Mononuclear cell (primary cell): ENCODE data around the gene CNOT4. TPM values are rescaled to one million over a fixed set of nuclear protein-coding genes. Genes with fewer than 3 reads are reported as not detected.
"Not testable (repeated sequence)": the region's sequence is repeated elsewhere in the genome, so short reads cannot be mapped to it uniquely, and the experiment has no call there.

Source experiments
- H3K27me3 ChIP-seq: 2 replicates; pipeline ENCODE4 v1.6.0; 2011; ENCODE audit warnings: low read length, control low read depth; ENCODE audit not compliant: insufficient read depth
- H3K4me1 ChIP-seq: 2 replicates; pipeline ENCODE4 v1.5.1; 2011; ENCODE audit warnings: mild to moderate bottlenecking, low read length, control low read depth; ENCODE audit not compliant: insufficient read depth
- H3K4me3 ChIP-seq: 2 replicates; pipeline ENCODE4 v1.5.1; 2011; ENCODE audit warnings: mild to moderate bottlenecking, low read length, moderate library complexity
- H3K9me3 ChIP-seq: 2 replicates; pipeline ENCODE4 v1.5.1; 2011; ENCODE audit warnings: low read depth, mild to moderate bottlenecking, control low read depth, low read length
- total RNA-seq: library from RNA; depleted of rRNA; stranded (reverse); fragments of >200 nt; gene quantifications from one replicate; pipeline ENCODE4 v1.2.3, GENCODE V29; 2012

Gene CNOT4
- total RNA-seq, 1 donor = 19.8 TPM

DNA sequence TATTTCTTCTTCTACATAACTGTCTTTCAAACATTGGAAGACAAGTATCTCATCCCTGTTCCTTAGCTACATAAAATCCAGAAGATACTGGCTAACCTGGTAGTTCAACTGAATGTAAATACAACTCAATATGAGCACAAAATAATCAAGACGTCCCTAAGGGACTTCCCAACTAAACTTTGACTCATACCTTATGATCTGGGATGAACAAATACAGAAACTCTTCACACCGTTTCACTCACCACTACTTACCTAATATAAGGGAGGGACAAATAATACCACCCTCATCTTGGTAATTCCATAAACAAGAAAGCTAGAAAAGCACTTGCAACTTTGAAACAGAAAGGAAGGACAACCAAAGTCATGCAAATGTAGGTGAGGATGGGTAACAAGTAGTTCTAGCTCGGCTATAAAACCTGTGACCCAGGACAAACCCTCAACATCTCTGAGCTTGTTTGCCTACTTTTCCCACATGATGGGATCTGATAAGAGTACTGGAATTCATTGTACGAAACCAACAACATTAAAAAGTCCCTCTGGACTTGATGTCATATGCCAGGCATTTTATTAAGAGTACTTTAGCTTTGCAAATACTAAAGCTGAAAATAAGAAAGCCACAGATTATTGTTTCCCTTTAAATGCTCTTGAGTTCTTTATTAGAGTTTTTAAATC is 154.4 kb downstream of the CNOT4 start:
- Histone ChIP-seq H3K4me3 (no peak overlapping the region), H3K27me3 (no peaks in the 10 kb centered on the region), H3K4me1 (no peaks in the 10 kb centered on the region), H3K9me3 (no peaks in the 10 kb centered on the region)

DNA sequence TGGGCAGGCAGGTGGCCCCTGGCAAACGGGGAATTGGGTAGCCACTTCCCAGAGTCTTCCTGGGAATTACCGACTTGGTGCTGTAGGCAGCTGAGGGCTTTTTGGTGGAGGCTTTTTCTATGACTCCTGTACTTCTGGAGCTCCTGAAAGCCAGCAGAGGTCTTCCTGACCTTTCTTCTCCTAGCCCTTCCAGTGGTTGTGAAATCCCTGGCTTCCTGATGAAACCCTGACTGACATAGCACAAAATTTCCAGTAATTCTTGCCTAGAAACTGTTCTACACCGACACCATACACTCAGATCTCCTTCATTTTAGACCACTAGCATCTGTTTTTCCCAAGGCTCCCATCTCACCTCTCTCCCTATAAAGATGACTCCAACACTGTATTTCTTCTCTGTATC is 156.1 kb downstream of the CNOT4 start:
- Histone ChIP-seq H3K9me3 (no peaks in the 10 kb centered on the region), H3K4me1 (no peaks in the 10 kb centered on the region), H3K4me3 (no peak overlapping the region), H3K27me3 (no peaks in the 10 kb centered on the region)

DNA sequence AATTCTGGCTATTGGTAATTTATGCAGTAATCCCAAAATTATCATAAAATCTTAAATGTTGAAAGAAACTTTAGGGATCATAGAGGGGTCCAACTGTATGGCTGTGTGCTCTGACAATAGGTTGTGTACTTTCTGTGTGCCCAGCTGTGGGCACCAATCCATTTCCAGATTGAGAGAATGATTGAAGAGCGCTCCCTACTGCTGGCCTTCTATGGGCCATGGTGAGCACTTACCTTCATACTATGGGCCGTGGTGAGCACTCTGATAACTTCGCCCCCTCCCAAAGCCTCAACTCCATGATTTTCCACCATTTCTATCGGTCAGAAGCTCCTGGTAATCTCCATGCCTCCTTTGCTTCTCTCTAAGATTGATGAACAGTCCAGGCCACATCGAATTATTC is 157.6 kb downstream of the CNOT4 start:
- Histone ChIP-seq H3K27me3 (no peaks in the 10 kb centered on the region), H3K4me1 (no peaks in the 10 kb centered on the region), H3K4me3 (no peak overlapping the region), H3K9me3 (no peaks in the 10 kb centered on the region)

DNA sequence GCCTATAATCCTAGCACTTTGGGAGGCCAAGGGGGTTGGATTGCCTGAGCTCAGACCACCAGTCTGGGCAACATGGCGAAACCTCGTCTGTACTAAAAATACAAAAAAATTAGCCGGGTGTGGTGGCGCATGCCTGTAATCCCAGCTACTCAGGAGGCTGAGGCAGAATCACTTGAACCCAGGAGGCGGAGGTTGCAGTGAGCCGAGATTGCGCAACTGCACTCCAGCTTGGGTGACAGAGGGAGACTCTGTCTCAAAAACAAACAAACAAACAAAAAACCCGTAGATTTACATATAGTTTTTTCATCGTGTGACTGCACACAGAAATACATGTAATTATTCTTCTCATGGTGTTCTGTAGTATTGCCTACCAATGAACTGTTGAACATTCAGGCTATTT is 158.8 kb downstream of the CNOT4 start:
- not testable (repeated sequence) for H3K9me3 ChIP-seq, H3K27me3 ChIP-seq, H3K4me3 ChIP-seq, H3K4me1 ChIP-seq

DNA sequence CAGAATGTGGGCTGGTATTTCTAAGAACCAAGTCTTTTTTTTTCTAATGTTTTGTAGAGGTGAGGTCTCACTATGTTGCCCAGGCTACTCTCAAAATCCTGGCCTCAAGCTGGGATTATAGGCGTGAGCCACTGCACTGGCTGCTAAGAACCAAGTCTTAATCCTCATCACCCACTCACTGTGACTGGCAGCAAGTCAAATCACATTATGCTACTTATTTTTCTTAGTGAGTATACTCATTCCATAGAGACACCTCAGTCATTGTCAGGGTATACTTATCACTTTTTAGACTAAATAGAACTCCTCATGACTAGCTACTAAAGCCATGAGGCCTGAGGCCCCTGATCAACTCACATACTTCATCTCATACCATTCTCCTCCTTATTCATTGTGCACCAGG is 160.2 kb downstream of the CNOT4 start:
- Histone ChIP-seq H3K4me3 (no peak overlapping the region), H3K27me3 (no peaks in the 10 kb centered on the region), H3K9me3 (no peaks in the 10 kb centered on the region), H3K4me1 (no peaks in the 10 kb centered on the region)

DNA sequence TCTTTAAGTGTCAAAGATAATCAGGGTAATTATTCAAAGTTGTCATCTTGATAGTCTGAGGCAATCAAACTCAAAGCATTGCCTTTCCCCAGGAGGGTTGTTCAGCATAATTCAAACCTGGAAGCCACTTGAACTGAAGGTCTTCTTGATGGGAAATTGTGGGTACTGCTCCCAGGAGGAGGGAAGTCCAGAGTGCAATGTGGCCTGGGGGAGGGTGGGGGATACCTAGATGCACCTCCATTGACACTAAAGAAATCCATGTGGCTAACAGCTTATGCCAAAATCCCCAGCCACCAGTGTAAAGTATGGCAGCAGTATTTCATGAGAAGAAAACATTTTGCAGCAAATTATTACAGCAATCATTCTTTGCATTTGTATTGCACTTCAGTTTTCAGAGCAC is 161.4 kb downstream of the CNOT4 start:
- no peak overlapping the region for H3K4me3 ChIP-seq
- H3K9me3 ChIP-seq = no peaks in the 10 kb centered on the region
- H3K4me1 ChIP-seq = no peaks in the 10 kb centered on the region
- H3K27me3 ChIP-seq = no peaks in the 10 kb centered on the region

DNA sequence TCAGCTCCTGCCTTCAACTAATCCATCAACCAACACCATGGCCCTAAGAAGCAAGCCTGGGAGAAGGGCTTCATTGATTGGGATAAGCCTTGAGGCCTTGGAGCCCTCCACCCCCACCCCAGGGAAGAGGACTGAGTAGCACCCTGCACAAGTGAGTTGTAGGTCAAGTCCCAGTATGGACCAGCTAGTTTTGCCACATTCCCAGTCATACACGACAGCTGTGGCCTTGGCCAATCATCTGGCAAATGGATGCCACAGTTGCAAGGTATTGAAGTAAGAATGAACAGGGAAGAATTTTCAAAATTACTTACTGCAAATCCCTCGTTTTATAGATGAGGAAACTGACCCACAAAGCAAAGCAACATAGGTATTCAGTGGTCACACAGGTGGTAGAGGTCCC is 166.5 kb downstream of the CNOT4 start:
- Histone ChIP-seq H3K4me1 (no peaks in the 10 kb centered on the region), H3K4me3 (no peak overlapping the region), H3K27me3 (no peaks in the 10 kb centered on the region), H3K9me3 (no peaks in the 10 kb centered on the region)

DNA sequence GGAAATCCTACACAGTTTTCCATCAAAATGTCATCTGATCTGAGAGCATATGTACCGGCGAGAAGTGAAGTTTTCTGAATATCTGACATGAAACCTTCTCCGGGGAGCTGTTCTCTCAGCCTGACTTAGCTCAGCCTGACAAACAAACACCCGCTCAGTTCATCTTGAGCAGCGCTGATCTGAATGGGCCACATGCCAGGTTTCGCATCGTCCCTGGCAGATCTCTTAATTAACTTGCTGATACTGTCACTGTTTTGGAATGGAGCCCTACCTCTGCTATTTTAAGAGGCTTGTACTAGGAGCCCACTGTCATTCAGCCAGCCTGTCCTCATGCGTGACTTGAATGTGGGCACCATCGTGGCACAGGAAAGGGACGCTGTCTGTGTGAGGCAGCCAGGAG is 167.0 kb downstream of the CNOT4 start:
- no peaks in the 10 kb centered on the region for H3K9me3 ChIP-seq
- H3K4me3 ChIP-seq = no peak overlapping the region
- no peaks in the 10 kb centered on the region for H3K27me3 ChIP-seq
- no peaks in the 10 kb centered on the region for H3K4me1 ChIP-seq

DNA sequence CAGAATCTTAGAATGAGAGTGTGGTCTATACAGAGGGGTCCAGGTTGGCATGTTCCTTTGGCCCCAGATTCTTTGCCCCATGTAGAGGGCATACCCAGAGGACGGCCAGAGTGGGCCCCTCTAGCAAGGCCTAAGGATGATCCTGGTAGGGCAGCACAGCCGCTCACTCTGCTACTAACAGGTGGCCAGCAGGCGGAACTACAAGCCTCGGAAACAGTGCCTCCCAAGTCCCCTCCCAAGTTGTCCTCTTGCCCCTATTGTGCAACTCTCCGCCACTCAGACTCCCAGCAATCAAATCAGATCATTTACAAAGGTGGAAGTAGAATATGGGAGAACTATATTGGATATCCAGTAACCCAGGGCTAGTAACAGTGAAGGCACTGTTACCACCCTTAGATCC is 168.9 kb downstream of the CNOT4 start:
- H3K9me3 ChIP-seq = no peaks in the 10 kb centered on the region
- no peaks in the 10 kb centered on the region for H3K27me3 ChIP-seq
- no peak overlapping the region for H3K4me3 ChIP-seq
- no peaks in the 10 kb centered on the region for H3K4me1 ChIP-seq

DNA sequence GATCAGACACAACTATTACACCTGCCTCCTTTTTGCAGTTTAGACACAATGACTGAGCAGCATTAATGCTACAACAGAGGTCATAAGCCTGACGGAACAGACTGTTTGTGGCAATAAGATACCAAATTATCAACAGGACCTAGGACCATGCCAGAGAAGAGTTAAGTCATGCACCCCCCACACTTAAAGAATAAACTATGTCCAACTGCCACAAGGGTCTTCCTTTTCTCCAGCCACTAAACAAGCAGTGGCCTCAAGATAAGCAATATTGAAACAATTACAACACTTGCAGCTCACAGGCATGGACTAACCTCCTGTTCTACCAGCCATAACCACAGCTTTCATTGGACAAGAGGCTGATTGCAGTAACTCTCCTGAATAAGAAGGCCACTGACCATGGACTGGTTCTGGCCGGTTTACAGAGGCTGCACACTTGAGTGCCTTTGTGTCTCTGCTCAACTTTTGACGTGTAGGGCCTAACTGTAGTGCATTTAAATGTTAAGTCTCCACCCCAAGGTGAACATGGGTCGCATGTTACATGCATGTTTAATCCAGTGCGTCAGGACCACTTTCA is 171.8 kb downstream of the CNOT4 start:
- no peak overlapping the region for H3K4me3 ChIP-seq
- no peaks in the 10 kb centered on the region for H3K9me3 ChIP-seq
- H3K27me3 ChIP-seq = no peaks in the 10 kb centered on the region
- H3K4me1 ChIP-seq = no peaks in the 10 kb centered on the region

DNA sequence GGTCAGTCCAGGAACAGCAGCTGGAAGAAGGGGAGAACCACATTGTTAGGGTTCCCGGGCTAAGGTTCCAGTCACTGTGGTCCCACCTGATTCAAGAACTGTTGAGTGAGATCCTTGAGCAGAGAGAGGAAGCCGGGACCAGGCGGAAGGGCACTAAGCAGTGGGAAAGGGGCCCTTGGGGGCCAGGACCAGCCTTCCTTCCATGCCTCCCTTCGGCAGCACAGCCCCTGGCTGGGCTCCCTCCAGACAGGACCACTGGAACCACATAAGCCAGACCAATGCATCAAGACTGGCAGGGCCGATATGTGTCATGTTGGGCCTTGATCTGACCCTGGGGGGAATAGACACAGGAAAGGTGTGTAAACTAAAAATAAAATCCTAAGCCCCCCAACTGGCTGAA is 172.4 kb downstream of the CNOT4 start:
- Histone ChIP-seq H3K4me3 (no peak overlapping the region), H3K9me3 (no peaks in the 10 kb centered on the region), H3K27me3 (no peaks in the 10 kb centered on the region), H3K4me1 (no peaks in the 10 kb centered on the region)

DNA sequence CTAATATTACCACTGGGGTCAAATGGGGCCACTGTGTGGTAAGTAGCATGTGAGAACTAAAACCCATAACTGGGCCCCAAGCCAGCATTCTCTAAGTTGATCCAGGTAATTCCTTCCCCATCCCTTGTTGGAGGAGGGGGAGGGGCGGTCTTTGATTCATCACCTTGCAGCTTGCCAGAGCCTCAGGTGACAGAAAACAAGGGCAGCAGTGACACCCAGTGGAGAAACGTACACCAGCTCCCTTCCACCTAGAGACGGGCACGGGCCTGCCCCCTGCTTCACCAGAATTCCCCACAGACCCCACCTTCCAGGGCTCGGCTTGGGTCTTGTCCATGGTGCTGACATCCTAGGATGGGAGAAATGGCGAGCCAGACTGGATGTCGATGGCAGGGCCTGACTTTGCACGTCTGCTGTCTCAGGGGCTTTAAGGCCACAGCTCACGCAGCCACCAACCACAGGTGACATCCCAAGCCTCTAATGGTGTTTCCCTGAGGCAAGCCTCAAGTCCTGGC is 174.2 kb downstream of the CNOT4 start:
- Histone ChIP-seq H3K27me3 (no peaks in the 10 kb centered on the region), H3K4me1 (no peaks in the 10 kb centered on the region), H3K9me3 (no peaks in the 10 kb centered on the region), H3K4me3 (no peak overlapping the region)

DNA sequence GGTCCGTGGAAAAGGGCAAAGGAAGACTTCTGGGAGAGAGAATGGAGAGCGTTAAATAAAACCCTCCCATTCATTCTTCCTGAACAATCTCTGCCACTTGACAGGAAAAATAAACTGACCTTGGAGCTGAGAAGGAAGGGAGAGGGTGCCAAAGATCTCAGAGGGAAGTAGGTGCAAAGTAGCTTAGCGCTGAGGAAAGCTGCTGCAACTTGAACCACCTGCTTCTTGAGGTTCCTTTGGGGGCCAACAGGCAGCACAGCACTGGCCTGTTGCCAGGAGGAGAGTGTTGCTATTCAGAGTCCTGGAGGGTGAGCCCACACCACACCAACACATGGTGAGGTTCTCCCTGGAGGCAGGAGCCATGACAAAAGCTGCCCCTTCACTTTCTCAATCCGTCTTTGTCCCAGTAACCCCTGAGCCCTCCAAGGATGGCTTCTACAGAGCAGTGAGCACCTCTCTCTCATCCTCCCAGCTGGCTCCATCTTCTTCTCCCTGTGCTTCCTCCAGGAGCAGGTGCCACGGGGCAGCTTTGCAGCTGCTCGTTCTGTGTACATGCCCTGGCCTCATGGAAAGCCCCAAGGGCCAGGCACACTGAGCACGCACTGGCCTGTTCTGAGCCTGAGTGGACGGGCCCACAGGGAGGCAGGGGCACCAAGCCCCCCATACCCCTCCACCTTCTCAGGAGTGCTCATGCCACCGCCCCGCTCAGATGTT is 174.9 kb downstream of the CNOT4 start:
- Histone ChIP-seq H3K4me3 (no peak overlapping the region), H3K27me3 (no peaks in the 10 kb centered on the region), H3K9me3 (no peaks in the 10 kb centered on the region), H3K4me1 (no peaks in the 10 kb centered on the region)

DNA sequence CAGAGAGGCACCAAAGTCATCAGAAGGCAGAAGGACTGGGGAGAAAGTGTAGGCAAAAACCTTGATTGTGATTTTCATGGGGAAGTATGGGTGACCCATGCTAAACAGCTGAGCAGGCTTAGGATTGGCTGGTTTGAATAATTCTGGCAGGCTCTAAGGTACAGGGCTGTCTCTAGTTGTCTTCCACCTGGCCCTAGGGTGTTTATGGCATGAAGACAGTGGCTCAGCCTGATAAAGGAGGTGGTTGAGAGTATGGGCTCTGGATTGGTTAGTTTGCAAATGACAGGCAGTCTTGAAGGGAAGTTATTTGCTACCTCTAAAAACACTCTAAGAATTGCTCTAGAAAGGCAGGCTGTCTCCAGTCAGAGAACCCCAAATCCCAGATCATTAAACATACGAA is 176.0 kb downstream of the CNOT4 start:
- Histone ChIP-seq H3K4me1 (no peaks in the 10 kb centered on the region), H3K27me3 (no peaks in the 10 kb centered on the region), H3K4me3 (no peak overlapping the region), H3K9me3 (no peaks in the 10 kb centered on the region)

DNA sequence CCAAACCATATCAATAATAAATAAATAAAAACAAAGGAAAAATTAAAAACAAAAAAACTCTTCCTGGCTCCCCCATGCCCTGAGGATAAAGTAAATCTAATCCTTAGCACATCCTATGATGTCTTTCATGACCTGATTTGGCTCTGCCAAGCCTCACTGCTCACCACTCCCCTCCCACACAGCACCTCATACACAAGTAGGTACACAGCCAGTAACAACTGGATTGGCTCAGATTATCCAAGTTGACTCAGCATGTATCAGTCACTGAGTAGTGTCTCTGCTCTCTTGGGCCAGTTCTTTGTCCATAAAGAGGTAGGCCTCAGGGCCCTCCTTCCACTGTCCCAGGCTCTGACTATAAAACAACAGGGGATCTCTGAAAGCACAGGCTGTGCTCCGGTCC is 176.7 kb downstream of the CNOT4 start:
- Histone ChIP-seq H3K4me3 (no peak overlapping the region), H3K4me1 (no peaks in the 10 kb centered on the region), H3K27me3 (no peaks in the 10 kb centered on the region), H3K9me3 (no peaks in the 10 kb centered on the region)

DNA sequence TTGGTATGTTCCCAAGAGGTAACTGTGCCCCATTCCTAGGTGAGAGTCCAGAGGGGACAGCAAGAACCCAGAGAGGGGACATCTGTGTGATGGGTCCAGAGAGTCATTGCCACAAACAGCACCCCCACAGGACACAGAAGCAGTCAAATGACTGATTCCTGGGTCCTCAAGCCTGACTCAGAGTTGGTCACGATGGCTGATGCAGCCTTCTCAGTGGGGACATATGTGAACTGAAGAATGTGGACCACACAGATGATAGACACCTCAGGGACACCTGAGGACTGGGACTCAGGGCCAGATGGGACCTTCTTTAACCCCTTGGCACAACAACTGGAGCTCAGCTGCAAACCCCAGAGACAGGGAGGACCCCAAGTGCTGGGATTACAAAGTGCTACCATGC is 179.8 kb downstream of the CNOT4 start:
- no peaks in the 10 kb centered on the region for H3K4me1 ChIP-seq
- no peaks in the 10 kb centered on the region for H3K9me3 ChIP-seq
- no peak overlapping the region for H3K4me3 ChIP-seq

More for the DNA sequence above, 179.8 kb downstream of the CNOT4 start:
- no peaks in the 10 kb centered on the region for H3K27me3 ChIP-seq
